Measurements from ENCODE around the gene CHST11. TPM values are rescaled to one million over a fixed set of nuclear protein-coding genes. Genes with fewer than 3 reads are reported as not detected.

Gene CHST11
- total RNA-seq, 4 donors from 2014 or later, result 20.8 to 56.7 (median 26.5) TPM

- WGBS, 2 donors, result 35 to 40% methylated on average over 6 of the region's 6 CpGs
- H3K9me3 ChIP-seq, result no peaks in the 10 kb centered on the region
- no peaks in the 10 kb centered on the region for H3K27me3 ChIP-seq
- H3K4me1 ChIP-seq, result peaks cover 0 to 59% (median 48%) of the 10 kb centered on the region in 4 donors
- no peak overlapping the region for H3K4me3 ChIP-seq
- DNase-seq (ENCODE audit: low spot score in 2 of 2), result no peak
- H3K27ac ChIP-seq, result peak overlapping the region; percentile 48 to 90 (median 78)
- TF ChIP-seq, protein P1, sequence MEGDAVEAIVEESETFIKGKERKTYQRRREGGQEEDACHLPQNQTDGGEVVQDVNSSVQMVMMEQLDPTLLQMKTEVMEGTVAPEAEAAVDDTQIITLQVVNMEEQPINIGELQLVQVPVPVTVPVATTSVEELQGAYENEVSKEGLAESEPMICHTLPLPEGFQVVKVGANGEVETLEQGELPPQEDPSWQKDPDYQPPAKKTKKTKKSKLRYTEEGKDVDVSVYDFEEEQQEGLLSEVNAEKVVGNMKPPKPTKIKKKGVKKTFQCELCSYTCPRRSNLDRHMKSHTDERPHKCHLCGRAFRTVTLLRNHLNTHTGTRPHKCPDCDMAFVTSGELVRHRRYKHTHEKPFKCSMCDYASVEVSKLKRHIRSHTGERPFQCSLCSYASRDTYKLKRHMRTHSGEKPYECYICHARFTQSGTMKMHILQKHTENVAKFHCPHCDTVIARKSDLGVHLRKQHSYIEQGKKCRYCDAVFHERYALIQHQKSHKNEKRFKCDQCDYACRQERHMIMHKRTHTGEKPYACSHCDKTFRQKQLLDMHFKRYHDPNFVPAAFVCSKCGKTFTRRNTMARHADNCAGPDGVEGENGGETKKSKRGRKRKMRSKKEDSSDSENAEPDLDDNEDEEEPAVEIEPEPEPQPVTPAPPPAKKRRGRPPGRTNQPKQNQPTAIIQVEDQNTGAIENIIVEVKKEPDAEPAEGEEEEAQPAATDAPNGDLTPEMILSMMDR (IDR thresholded peaks at IDR 0.05), result no peak
- peak in 1 of 2 donors; percentile 61 for TF ChIP-seq EP300 (IDR thresholded peaks at IDR 0.05)
- H3K36me3 ChIP-seq, result no peaks in the 10 kb centered on the region
Observed at GRCh38 chr12:104670439-104671408, 214.0 kb downstream of the CHST11 start.

DNA sequence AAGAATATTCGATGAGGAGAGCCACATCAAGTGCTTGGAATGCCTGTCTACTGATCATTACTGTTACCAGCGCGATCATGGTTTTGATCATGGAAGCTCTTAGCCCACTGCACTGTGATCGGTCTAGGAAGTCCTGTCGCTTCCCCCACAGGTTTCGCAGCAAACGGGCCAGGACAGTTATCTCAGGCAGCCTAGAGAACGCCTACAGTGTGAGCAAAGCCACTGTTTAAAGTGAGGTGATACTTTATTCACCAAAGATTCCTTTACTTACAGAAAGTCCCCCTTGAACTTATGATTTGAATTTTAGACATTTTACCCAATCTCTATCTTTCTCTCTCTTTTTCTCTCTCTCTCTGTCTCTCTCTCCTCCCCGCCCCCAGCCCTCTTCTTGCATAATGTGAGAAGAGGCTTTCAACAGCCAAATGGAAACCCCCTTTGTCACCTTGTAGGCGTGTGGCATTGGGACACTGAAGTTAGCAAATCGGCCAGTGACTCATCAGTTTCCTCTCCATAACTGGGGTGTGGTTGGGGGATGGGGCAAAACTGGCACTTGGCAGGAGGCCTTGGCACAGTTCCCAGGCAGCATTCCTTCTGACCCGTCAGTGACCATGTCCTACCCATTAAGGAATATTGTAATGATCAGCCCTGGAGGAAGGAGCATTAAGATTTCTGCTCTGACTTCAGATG, 214.8 kb downstream of the CHST11 start:
- WGBS, 2 donors, result 44 to 45% methylated on average over 12 of the region's 12 CpGs
- Histone ChIP-seq H3K27ac (peak overlapping the region; percentile 48 to 90 (median 70)), H3K27me3 (no peaks in the 10 kb centered on the region), H3K4me3 (no peak overlapping the region), H3K36me3 (no peaks in the 10 kb centered on the region), H3K4me1 (peaks cover 0 to 59% (median 48%) of the 10 kb centered on the region in 4 donors), H3K9me3 (no peaks in the 10 kb centered on the region)
- TF ChIP-seq EP300 (IDR thresholded peaks at IDR 0.05) (peak; percentile 52 to 95), POLR2A (IDR thresholded peaks at IDR 0.05) (no peak)
- TF ChIP-seq, protein P1 (IDR thresholded peaks at IDR 0.05), result no peak
- peak; percentile 75 to 81 for DNase-seq (ENCODE audit: low spot score in 2 of 2)

GRCh38 chr12:104672096-104672445, 215.3 kb downstream of the CHST11 start:
- H3K27me3 ChIP-seq, result no peaks in the 10 kb centered on the region
- TF ChIP-seq POLR2A (IDR thresholded peaks at IDR 0.05), result no peak
- no peak for TF ChIP-seq EP300 (IDR thresholded peaks at IDR 0.05)
- TF ChIP-seq, protein P1 (IDR thresholded peaks at IDR 0.05), result no peak
- WGBS, 2 donors, result 47 to 48% methylated on average over 8 of the region's 8 CpGs
- DNase-seq (ENCODE audit: low spot score in 2 of 2), result no peak
- H3K9me3 ChIP-seq, result no peaks in the 10 kb centered on the region
- no peaks in the 10 kb centered on the region for H3K36me3 ChIP-seq
- H3K4me1 ChIP-seq, result peaks cover 0 to 59% (median 48%) of the 10 kb centered on the region in 4 donors
- no peak overlapping the region for H3K4me3 ChIP-seq
- peak overlapping the region; percentile 48 to 90 (median 70) for H3K27ac ChIP-seq

DNA sequence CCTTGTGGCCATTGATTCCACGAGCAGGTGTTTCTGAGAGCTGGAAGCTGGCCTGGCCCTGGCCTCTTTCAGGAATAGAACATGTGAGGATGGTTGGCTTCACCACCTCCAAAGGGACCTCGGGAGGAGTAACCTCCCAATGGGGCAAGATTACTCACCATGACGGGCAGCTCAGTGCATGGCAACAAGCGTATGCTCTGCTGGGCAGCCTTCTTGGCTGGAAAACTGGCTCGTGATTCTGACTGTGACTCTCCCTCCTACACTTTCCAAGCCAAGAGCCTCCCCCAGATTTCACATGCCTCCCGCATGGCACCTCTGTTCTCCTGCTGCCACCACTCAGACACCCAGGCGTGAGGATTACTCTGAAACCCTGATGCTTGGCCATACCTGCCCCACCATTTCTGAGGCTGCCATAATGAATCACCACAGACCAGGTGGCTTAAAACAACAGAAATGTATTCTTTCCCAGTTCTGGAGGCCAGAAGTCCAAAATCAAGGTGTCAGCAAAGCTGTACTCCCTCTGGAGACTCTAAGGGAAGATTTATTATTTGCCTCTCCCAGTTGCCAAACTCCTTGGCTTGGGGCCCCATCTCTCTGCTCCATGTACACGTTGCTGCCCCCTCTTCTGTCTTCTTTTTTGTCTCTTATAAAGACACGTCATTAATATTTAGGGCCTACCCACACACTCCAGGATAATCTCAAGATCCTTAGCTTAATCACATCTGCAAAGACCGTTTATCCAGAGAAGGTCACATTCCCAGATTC, 215.9 kb downstream of the CHST11 start:
- no peaks in the 10 kb centered on the region for H3K9me3 ChIP-seq
- H3K27ac ChIP-seq, result peak overlapping the region; percentile 53 to 90 (median 70)
- H3K36me3 ChIP-seq, result no peaks in the 10 kb centered on the region
- no peak overlapping the region for H3K4me3 ChIP-seq
- peaks cover 0 to 55% (median 48%) of the 10 kb centered on the region in 4 donors for H3K4me1 ChIP-seq
- TF ChIP-seq, protein P1 (IDR thresholded peaks at IDR 0.05), result no peak
- TF ChIP-seq EP300 (IDR thresholded peaks at IDR 0.05), result peak in 1 of 2 donors; percentile 20
- 59 to 64% methylated on average over 10 of the region's 10 CpGs for WGBS, 2 donors
- H3K27me3 ChIP-seq, result no peaks in the 10 kb centered on the region
- no peak for DNase-seq (ENCODE audit: low spot score in 2 of 2)
